AG04450 (cell line): Measurements from ENCODE around the gene FAM78B. TPM values are rescaled to one million over a fixed set of nuclear protein-coding genes. Genes with fewer than 3 reads are reported as not detected.

Source experiments
- CTCF ChIA-PET: fragments of 300-600, 350-600 bp; formaldehyde crosslinking; extraction: SDS; loops from one replicate; lab custom pipeline; 2022; ENCODE audit warnings: antibody characterized with exemption, inconsistent platforms; lab: Charles Lee
- POLR2A ChIA-PET: fragments of 350-600 bp; formaldehyde crosslinking; extraction: SDS; loops from one replicate; lab custom pipeline; 2021; ENCODE audit warnings: antibody characterized with exemption, inconsistent platforms; lab: Yijun Ruan, JAX
- DNase-seq: peaks from one replicate; pipeline ENCODE4 v3.0.0-alpha.2; 2011; ENCODE audit warnings: low read depth, low spot score
- H3K27ac ChIP-seq: one replicate; pipeline ENCODE4 v1.5.1; 2012; ENCODE audit warnings: low read depth, low read length, control low read depth
- H3K27me3 ChIP-seq: one replicate; pipeline ENCODE4 v1.6.0; 2012; ENCODE audit warnings: low read length; ENCODE audit not compliant: control insufficient read depth, insufficient read depth
- H3K4me3 ChIP-seq: 2 replicates; pipeline ENCODE4 v1.5.1; 2011; ENCODE audit warnings: mild to moderate bottlenecking, low read depth, low read length, control low read depth
- H3K9me3 ChIP-seq: 2 replicates; pipeline ENCODE4 v1.5.1; 2012; ENCODE audit warnings: low read length; ENCODE audit not compliant: control insufficient read depth, insufficient read depth
- polyA plus RNA-seq: library from polyadenylated mRNA; depleted of rRNA; stranded (reverse); fragments of >200 nt; gene quantifications from 2 replicates; pipeline ENCODE4 v1.2.3, GENCODE V29; 2011
- TF ChIP-seq, protein P1 (sequence below): IDR thresholded peaks from 2 replicates; pipeline ENCODE4 v1.5.1; 2011; ENCODE audit warnings: low read depth, low read length, control low read depth, inconsistent platforms

The FAM78B gene
- polyA plus RNA-seq, 1 experiment: 0.05 TPM

DNA sequence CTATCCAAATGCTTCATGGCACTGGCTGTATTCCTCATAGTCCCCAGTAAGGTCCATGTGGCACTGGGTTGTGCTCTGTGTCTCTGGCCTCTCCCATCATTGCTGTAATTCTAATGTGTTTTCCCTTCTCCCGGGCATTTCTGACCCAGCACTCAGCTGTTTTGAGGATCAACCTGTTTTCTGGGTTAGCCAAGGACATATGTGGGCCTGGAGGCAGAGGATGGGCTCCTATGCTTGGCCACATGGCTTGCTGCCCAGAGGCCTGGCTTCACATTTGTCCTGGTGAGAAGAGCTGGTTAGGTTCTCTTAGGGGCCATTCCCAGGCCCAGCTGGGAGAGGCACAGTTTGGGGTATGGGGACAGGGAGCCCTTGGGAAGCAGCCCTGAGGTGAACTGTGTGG is 103.1 kb downstream of the FAM78B start:
- Histone ChIP-seq H3K9me3 (peaks cover 2% of the 10 kb centered on the region; the same call in 1 of the 2 replicates), H3K27ac (no peak overlapping the region), H3K27me3 (no peaks in the 10 kb centered on the region), H3K4me3 (no peak overlapping the region)
- ChIA-PET CTCF (no interaction called here), POLR2A (no interaction called here)
- DNase-seq: no peak
- TF ChIP-seq, protein P1, sequence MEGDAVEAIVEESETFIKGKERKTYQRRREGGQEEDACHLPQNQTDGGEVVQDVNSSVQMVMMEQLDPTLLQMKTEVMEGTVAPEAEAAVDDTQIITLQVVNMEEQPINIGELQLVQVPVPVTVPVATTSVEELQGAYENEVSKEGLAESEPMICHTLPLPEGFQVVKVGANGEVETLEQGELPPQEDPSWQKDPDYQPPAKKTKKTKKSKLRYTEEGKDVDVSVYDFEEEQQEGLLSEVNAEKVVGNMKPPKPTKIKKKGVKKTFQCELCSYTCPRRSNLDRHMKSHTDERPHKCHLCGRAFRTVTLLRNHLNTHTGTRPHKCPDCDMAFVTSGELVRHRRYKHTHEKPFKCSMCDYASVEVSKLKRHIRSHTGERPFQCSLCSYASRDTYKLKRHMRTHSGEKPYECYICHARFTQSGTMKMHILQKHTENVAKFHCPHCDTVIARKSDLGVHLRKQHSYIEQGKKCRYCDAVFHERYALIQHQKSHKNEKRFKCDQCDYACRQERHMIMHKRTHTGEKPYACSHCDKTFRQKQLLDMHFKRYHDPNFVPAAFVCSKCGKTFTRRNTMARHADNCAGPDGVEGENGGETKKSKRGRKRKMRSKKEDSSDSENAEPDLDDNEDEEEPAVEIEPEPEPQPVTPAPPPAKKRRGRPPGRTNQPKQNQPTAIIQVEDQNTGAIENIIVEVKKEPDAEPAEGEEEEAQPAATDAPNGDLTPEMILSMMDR: no peak

DNA sequence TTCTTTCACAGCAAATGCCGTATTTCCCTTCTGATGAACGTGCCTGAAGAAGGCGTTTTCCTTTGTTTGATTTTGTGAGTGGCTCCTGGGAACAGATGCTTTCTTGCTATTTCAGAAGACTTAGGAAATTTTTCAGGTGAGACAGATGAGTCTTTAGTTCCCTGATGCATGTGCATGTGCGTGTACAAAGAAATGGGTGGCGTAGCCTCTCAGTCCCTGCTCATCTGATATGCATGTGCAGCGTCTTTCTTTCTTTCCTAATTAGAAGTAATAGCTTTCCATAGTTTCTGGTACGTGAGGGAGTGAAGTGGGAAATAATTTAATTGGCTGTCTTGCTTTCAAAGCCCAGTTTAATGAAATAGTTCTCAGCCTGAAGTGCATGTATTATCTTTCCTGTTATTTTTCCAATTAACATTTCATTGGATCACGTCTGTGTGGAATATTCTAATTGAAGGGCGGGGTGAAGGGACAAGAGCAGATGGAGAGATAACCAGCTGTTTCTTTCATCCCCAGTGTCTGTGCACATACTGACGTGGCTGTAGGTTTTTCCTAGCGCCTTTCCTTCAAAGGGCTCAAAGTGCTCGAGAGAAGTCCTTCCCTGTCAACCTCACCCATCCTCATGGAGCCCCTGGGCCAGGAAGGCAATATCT is 104.3 kb downstream of the FAM78B start:
- Histone ChIP-seq H3K9me3 (peaks cover 2% of the 10 kb centered on the region; the same call in 1 of the 2 replicates), H3K4me3 (no peak overlapping the region), H3K27ac (no peak overlapping the region), H3K27me3 (no peaks in the 10 kb centered on the region)
- POLR2A ChIA-PET: no interaction called here
- TF ChIP-seq, protein P1: no peak
- DNase-seq: no peak
- CTCF ChIA-PET: no interaction called here

DNA sequence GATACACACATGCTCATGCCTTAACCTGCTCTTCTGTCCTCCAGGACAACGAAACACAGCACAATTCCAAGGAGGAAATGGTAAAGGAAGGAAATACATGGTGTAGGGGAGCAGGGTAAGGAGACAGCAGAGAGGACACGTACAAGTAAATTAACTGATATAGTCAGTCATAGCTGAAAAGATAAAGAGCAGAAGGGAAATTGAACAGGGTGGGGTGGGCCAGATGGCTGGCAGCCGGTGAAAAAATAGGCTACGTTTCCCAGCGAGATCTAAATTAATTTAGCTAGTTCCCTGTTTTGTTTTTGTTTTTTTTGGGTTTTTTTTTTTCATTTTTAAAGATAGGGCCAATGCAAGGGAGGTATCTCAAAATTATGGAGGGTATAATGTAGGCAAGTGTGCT is 109.2 kb downstream of the FAM78B start:
- H3K27ac ChIP-seq: no peak overlapping the region
- no peak for DNase-seq
- POLR2A ChIA-PET: no interaction called here
- TF ChIP-seq, protein P1: no peak
- H3K9me3 ChIP-seq: peaks cover 2% of the 10 kb centered on the region; the same call in 1 of the 2 replicates
- no peak overlapping the region for H3K4me3 ChIP-seq
- no peaks in the 10 kb centered on the region for H3K27me3 ChIP-seq
- CTCF ChIA-PET: no interaction called here

DNA sequence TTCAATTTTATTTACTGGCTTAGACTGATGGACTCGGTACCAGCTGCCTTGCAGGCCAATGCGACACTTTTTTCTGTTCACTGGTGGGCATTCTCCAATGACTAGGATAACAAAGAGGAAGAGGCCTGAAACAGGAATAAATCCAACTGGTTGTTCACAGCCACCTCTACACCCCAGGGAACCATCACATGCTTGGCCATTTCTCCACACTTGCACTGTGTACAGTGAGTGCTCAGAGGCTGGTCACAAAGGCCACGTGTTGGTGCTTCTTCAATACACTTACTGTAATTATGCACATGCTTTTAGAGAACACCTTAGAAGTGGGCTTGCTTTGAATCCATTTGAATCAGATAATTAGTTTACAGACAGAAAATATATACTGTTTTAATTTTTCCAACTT is 113.4 kb downstream of the FAM78B start:
- no peak for DNase-seq
- Histone ChIP-seq H3K4me3 (no peak overlapping the region), H3K9me3 (no peaks in the 10 kb centered on the region), H3K27ac (no peak overlapping the region), H3K27me3 (no peaks in the 10 kb centered on the region)
- CTCF ChIA-PET: no interaction called here
- TF ChIP-seq, protein P1: no peak
- POLR2A ChIA-PET: no interaction called here

DNA sequence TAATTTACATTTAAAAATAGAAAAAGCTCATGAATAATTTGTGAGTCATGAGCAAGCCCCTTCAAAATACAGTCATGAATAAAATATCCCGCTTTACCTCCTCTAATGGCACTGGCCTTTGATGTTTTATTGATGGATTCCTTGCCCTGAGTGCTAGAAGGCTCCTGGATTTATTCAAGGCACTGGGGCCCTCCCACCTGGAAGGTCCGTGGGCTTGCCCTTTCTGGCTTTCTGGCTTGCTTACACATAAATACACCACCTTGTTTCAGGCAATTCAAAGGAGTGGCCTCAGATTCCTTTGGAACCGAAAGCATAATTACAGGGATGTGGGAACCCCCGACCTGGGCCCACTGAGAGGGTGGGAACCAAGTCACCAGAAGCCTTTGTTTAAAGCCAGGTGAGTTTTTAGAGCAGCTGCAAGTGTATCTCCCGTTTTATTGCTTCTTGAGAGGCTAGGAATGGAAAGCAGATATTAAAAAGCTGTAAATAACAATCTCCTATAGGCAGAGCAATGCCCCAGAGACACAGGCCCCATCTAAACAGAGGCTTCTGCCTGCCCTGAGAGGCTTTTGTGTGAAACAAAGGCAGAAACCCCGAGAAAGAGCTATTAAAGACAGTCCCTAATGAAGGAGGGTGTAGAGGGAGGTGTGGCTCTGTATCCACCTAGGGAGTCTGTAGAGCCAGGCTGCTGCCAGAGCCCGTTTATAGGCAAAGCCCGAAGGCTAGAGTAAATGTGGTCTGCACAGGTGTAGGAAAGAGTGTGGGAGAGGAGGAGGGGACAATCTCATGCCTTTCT is 126.4 kb downstream of the FAM78B start:
- Histone ChIP-seq H3K9me3 (peaks cover 4% of the 10 kb centered on the region), H3K4me3 (no peak overlapping the region), H3K27me3 (no peaks in the 10 kb centered on the region), H3K27ac (no peak overlapping the region)
- POLR2A ChIA-PET: no interaction called here
- DNase-seq: no peak
- CTCF ChIA-PET: no interaction called here
- TF ChIP-seq, protein P1: no peak
